Measurements from ENCODE around the gene CSPG5.

Gene CSPG5

DNA sequence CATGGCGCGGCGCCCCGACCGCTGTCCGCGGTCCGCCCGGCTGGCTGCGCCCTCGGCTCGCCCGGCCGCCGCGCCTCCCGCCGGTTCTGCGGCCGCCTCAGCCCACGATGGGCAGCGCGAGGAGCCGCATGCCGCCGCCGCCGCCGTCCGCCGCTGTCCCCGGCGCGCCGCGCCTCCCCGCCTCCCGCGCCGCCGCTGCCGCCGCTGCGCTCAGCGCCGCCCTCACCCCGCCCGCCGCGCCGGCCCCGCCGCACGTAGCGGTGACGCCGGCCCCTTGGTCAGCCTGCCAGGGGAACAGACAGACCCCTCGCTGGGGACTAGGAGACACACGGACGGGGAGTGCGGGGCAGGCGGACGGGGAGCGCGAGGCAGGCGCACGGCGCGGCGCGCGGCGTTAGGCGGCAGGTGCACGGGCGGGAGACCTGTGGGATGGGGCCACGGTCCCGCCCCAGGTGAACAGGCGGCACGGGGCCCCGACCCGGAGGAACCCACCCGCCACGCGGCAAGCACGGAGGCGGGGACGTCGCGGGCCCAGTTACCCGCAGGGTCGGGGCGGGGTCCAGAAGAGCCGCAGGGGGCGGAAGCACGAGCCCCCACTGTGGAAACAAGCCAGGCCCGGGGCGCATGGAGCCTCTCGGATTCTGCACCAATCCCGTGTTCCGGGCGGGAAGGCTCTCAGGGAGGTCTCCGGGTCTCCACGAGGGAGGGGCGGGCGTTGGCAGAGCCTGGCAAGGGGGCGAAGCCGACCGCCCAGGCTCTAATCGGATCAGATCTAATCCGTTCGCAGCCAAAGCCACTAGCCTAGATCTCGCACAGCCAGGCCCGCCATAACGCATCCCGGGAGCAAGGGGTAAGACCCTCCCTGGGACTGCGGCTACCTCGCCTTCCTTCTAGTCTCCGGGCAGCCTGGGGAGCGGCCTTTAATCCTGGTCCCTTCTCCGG, at the start of gene CSPG5:
Gene CSPG5 (minus strand): TSS at position 175 of the 942 bp plus-strand sequence. CDS start 172 bp downstream, at position 3.
- DNase-seq (ENCODE audit: low read depth in 2 of 2, low spot score in 1 of 2) = no peak

GRCh38 chr3:47628426-47628825, 49.8 kb upstream of the CSPG5 start:
- DNase-seq (ENCODE audit: low read depth in 2 of 2, low spot score in 1 of 2) = no peak

GRCh38 chr3:47622671-47623461, 44.2 kb upstream of the CSPG5 start:
- no peak for DNase-seq (ENCODE audit: low read depth in 2 of 2, low spot score in 1 of 2)

GRCh38 chr3:47617086-47618010, 38.7 kb upstream of the CSPG5 start:
- DNase-seq (ENCODE audit: low read depth in 2 of 2, low spot score in 1 of 2) = no peak

DNA sequence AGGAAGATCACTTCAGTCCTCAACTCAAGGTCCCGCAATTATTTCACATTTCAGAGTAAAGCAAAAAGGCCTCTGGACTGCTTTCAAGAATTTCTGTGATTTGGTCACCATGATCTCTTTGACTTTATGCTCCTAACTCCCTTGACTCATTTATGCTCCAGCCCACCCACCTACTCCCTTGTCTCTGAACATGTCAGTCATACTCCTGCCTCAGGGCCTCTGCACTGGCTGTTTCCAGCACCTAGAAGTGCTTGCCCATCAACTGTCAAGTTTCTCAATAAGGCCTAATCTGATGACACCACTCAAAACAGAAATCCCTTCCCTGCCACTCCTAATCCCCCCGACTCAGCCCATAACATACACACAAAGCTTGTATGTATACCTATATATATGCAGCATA, 36.1 kb upstream of the CSPG5 start:
- DNase-seq (ENCODE audit: low read depth in 2 of 2, low spot score in 1 of 2) = no peak

DNA sequence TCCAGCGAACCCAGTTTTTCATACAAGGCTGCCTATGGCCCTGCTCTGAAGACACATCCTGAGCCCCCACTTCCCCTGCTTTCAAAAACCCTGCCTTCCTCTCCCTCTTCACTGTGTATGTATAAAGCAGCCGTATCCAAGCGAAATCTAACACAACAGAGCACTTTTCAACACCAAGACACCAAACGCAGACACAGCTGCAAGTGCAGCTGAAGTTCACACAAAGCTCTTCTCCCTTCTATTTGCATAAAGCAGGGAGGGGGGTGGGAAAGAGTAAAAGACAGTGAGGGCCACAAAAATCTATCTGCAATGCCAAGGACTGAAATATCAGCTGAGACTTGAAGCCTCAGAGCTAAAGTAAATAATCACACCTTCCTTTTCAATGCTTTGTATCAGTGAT, 35.1 kb upstream of the CSPG5 start:
- DNase-seq (ENCODE audit: low read depth in 2 of 2, low spot score in 1 of 2) = no peak

DNA sequence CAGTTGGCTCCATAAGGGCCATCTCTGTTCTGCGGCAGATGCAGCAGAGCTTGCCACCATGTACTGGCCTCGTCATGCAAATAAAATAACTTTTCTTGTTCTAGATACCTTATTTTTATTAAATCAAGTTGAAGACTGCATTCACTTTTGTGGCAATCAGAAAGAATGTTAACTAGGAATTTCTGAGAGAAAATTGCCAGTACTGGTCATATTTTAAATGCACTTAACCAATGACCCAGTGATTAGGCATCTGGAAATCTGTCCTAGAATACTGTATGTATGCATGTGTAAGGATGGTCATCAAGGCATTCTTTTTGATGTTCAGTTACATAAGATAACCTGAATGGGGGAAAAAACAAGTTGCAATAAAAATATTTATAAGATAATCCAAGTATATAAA, 34.2 kb upstream of the CSPG5 start:
- no peak for DNase-seq (ENCODE audit: low read depth in 2 of 2, low spot score in 1 of 2)

DNA sequence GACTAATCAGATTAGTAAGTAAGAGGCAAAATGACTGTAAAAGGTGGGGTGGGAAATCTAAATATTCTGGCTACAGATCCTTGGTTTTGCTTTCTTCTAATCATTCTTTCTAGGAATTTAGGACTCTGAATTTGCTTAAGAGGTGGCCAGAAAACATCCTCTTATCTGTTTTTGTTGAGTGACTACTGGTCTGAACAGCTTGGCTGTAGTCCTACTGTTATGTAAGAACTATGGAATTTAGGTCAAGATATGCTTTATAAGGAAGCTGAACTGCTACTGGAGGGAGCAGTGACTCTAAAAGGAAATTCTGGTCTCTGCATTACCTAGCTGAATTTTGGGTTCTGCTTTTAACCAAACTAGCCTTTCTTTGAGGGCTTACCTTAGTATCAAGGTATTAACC, 33.5 kb upstream of the CSPG5 start:
- no peak for DNase-seq (ENCODE audit: low read depth in 2 of 2, low spot score in 1 of 2)

- no peak for DNase-seq (ENCODE audit: low read depth in 2 of 2, low spot score in 1 of 2)
These were observed 32.9 kb upstream of the CSPG5 start for GRCh38 chr3:47611576-47611975.

DNA sequence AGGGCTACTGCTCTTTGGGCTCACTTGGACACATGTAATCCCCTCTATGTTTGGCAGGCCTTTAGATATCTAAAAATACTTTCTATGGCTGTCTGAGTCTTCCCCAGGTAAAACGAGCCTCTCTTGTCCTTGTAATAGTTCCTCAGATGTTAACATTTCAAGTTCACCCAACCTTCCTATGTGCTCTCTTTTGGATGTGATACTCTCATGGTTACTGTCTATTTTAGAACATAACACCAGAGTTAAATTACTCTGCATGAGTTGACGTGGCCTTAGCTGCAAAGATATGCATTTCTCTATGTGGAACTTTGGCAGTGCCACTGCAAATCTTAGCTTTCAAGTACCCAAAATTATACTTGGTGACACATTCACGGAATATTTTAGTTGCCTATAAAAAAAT, 31.9 kb upstream of the CSPG5 start:
- no peak for DNase-seq (ENCODE audit: low read depth in 2 of 2, low spot score in 1 of 2)

DNA sequence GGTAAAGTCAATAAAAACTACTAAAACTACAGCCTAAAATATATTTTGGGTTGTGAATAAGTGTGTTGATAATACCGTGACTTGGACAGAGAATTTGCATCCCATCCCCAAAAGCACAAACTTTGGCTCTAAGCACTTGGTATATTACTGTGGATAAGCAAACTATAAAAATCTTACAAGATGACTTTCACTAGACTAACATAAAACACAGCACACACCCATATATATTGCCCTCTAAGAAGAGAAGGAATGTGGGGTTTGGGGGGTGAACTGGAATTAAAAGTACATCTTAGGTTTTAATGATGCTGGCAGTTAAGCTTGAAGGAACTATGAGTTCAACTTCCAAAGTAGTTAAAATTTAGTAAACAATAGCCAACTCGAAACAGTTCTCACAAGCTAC, 28.7 kb upstream of the CSPG5 start:
- DNase-seq (ENCODE audit: low read depth in 2 of 2, low spot score in 1 of 2) = no peak

- DNase-seq (ENCODE audit: low read depth in 2 of 2, low spot score in 1 of 2) = no peak
These were observed 27.5 kb upstream of the CSPG5 start for GRCh38 chr3:47606165-47606564.

GRCh38 chr3:47605652-47606051, 27.0 kb upstream of the CSPG5 start:
- DNase-seq (ENCODE audit: low read depth in 2 of 2, low spot score in 1 of 2) = no peak

DNA sequence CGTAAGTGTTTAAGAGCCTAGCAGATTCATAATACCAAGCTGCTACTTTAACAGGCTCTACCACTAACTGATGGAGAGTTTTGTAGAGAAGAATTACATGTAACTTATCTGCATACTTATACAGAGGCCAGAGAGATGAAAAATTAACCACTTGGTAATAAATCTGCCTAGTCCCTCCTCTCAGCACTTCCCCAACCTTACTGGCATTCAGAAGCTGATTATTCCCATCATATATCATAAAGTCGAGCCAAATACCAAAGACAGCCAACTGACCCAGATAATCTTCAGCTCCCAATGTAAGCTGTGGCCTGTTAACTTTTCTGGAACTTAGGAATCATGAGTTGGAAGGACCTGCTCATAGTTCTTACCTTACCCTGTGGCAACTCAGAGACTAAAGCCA, 25.5 kb upstream of the CSPG5 start:
- DNase-seq (ENCODE audit: low read depth in 2 of 2, low spot score in 1 of 2) = no peak

DNA sequence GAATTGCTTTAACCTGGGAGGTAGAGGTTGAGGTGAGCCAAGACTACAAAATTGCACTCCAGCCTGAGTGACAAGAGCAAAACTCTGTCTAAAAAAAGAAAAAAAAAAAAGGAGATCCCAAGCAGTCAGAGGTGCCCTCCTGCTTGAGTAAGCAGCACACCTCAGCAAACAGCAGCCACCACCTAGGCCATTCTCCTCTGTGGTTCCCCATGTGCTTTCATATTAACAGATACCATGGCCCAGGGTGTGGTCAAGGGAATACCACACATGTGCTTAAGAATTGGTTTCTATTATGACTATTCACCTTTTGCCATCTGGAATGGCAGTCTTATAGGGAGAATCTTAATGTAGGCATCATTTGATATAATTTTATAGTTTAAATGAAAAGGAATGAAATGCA, 24.7 kb upstream of the CSPG5 start:
- no peak for DNase-seq (ENCODE audit: low read depth in 2 of 2, low spot score in 1 of 2)

GRCh38 chr3:47601281-47601680, 22.6 kb upstream of the CSPG5 start:
- no peak for DNase-seq (ENCODE audit: low read depth in 2 of 2, low spot score in 1 of 2)

- no peak for DNase-seq (ENCODE audit: low read depth in 2 of 2, low spot score in 1 of 2)
These were observed 16.1 kb upstream of the CSPG5 start for GRCh38 chr3:47594792-47595191.

GRCh38 chr3:47592066-47592795, 13.6 kb upstream of the CSPG5 start:
- DNase-seq (ENCODE audit: low read depth in 2 of 2, low spot score in 1 of 2) = no peak

DNA sequence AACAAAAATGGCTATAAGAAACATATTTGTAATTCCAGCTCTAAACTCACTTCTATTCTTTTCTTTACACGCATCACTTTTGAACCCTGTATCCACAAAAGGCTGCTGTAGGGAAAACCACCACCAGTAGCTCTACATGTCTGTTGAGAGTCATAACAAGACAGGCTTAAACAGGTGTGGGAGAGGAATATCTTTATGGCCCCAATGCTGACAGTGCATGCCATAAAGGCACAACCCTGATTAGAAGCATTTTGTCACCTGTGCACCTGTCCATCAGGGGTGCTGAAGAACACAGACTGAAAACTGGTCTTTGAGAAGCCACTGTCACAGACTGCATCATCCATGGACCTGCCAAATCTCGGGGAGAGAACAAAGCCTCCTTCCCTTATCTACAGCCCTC, 11.6 kb upstream of the CSPG5 start:
- no peak for DNase-seq (ENCODE audit: low read depth in 2 of 2, low spot score in 1 of 2)

DNA sequence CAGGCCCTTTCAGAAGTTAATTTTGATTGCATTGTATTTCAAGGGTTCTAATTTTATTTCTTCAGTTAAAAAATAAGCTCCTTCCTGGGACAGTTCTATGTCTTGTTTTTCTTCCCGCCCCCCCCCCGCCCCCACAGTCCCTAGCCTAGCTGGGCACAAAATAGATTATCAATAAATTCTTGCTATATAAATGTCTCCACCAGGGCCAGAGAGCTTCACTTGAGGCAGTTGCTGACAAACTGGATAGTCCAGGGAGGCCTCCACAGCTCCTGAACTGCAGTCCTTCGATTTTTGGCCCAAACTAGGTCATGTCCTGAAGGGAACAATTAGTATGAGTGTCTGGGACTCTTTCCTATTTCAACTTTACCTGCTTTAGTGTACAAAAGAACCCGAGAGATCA, 9.9 kb upstream of the CSPG5 start:
- DNase-seq (ENCODE audit: low read depth in 2 of 2, low spot score in 1 of 2) = no peak

GRCh38 chr3:47588053-47588452, 9.4 kb upstream of the CSPG5 start:
- DNase-seq (ENCODE audit: low read depth in 2 of 2, low spot score in 1 of 2) = no peak

Measured in stimulated activated CD8-positive, alpha-beta memory T cell treated with anti-CD3 and anti-CD28 coated beads, Interleukin-4, amount 100 ng/mL, for 4 hours (primary cell).